ENCODE results near the gene AIFM3. TPM values are rescaled to one million over a fixed set of nuclear protein-coding genes. Genes with fewer than 3 reads are reported as not detected.
A peak's percentile ranks its signal among the peaks of the same experiment; 100 is the strongest.

The AIFM3 gene
- total RNA-seq, 4 donors from 2014 or later: 9.5 to 21.9 (median 11.7) TPM

GRCh38 chr22:20946080-20946986 lies 20.7 kb upstream of the AIFM3 start:
- Histone ChIP-seq H3K36me3 (peaks cover 0 to 21% (median 0%) of the 10 kb centered on the region in 3 donors), H3K27ac (peak overlapping the region in 1 of 4 donors; percentile 5), H3K4me1 (peaks cover 0 to 67% (median 4%) of the 10 kb centered on the region in 4 donors), H3K27me3 (no peaks in the 10 kb centered on the region), H3K4me3 (no peak overlapping the region), H3K9me3 (no peaks in the 10 kb centered on the region)
- DNase-seq: peak in 1 of 3 donors; percentile 15
- TF ChIP-seq CTCF (IDR thresholded peaks at IDR 0.05) (no peak), POLR2A (IDR thresholded peaks at IDR 0.05) (no peak)

GRCh38 chr22:20946991-20947390 lies 20.1 kb upstream of the AIFM3 start:
- Histone ChIP-seq H3K9me3 (no peaks in the 10 kb centered on the region), H3K27me3 (no peaks in the 10 kb centered on the region), H3K4me3 (no peak overlapping the region), H3K27ac (peak overlapping the region in 1 of 4 donors; percentile 5), H3K4me1 (peaks cover 0 to 70% (median 6%) of the 10 kb centered on the region in 4 donors), H3K36me3 (peaks cover 0 to 26% (median 0%) of the 10 kb centered on the region in 3 donors)
- DNase-seq: peak in 1 of 3 donors; percentile 8
- TF ChIP-seq POLR2A (IDR thresholded peaks at IDR 0.05) (no peak), CTCF (IDR thresholded peaks at IDR 0.05) (no peak)

- H3K36me3 ChIP-seq: peaks cover 0 to 34% (median 0%) of the 10 kb centered on the region in 3 donors
- H3K4me3 ChIP-seq: peak overlapping the region in 1 of 4 donors; percentile 22
- peaks cover 0 to 70% (median 4%) of the 10 kb centered on the region in 4 donors for H3K4me1 ChIP-seq
- H3K27ac ChIP-seq: peak overlapping the region in 2 of 4 donors; percentile 16 to 51
- H3K9me3 ChIP-seq: no peaks in the 10 kb centered on the region
- H3K27me3 ChIP-seq: no peaks in the 10 kb centered on the region
- peak in 1 of 2 donors; percentile 8 for TF ChIP-seq POLR2A (IDR thresholded peaks at IDR 0.05)
- TF ChIP-seq CTCF (IDR thresholded peaks at IDR 0.05): no peak
- DNase-seq: peak in 2 of 3 donors; percentile 61 to 67
These were observed 18.6 kb upstream of the AIFM3 start for GRCh38 chr22:20948450-20948849.

GRCh38 chr22:20948989-20949388 lies 18.1 kb upstream of the AIFM3 start:
- Histone ChIP-seq H3K27ac (peak overlapping the region in 1 of 4 donors; percentile 51), H3K4me3 (no peak overlapping the region), H3K36me3 (peaks cover 0 to 39% (median 0%) of the 10 kb centered on the region in 3 donors), H3K9me3 (no peaks in the 10 kb centered on the region), H3K27me3 (no peaks in the 10 kb centered on the region), H3K4me1 (peaks cover 0 to 71% (median 4%) of the 10 kb centered on the region in 4 donors)
- TF ChIP-seq CTCF (IDR thresholded peaks at IDR 0.05): no peak
- no peak for TF ChIP-seq POLR2A (IDR thresholded peaks at IDR 0.05)
- peak in 1 of 3 donors; percentile 30 for DNase-seq

- Histone ChIP-seq H3K36me3 (peaks cover 0 to 41% (median 0%) of the 10 kb centered on the region in 3 donors), H3K4me1 (peaks cover 0 to 78% (median 4%) of the 10 kb centered on the region in 4 donors), H3K27ac (peak overlapping the region in 1 of 4 donors; percentile 82), H3K4me3 (no peak overlapping the region), H3K27me3 (no peaks in the 10 kb centered on the region), H3K9me3 (no peaks in the 10 kb centered on the region)
- TF ChIP-seq CTCF (IDR thresholded peaks at IDR 0.05) (no peak), POLR2A (IDR thresholded peaks at IDR 0.05) (no peak)
- no peak for DNase-seq
These were observed 17.3 kb upstream of the AIFM3 start for GRCh38 chr22:20949698-20950183.
